Measurements from ENCODE around the gene SYT1. TPM values are rescaled to one million over a fixed set of nuclear protein-coding genes. Genes with fewer than 3 reads are reported as not detected.

Gene SYT1
- total and polyA plus RNA-seq, 2 of the 4 experiments (the other 2 are of a cell fraction) = 2.8 to 3.0 TPM

GRCh38 chr12:79407671-79408622 lies 543.4 kb downstream of the SYT1 start:
- peak overlapping the region; percentile 97 for H2BK120ac ChIP-seq (ENCODE audit: low read depth, low read length)
- H2AFZ ChIP-seq (replicated peaks; ENCODE audit: low read length, poor library complexity) = peak overlapping the region; percentile 73
- dilution Hi-C loops (cut with HindIII; ENCODE audit: low sequenced_read_pairs, unreplicated experiment) = no loop called here
- H3K23ac ChIP-seq (ENCODE audit: low read depth, low read length) = peak overlapping the region; percentile 90
- H3K9me3 ChIP-seq (ENCODE audit: control insufficient read depth, insufficient read depth, low read length) = no peaks in the 10 kb centered on the region
- no CpG with 5 or more reads among the region's 6 CpGs for WGBS, 2 experiments (ENCODE audit: extremely low coverage in 2 of 2, insufficient read length in 1 of 2)
- H3K18ac ChIP-seq (ENCODE audit: low read depth, low read length) = peak overlapping the region; percentile 83
- peak overlapping the region; percentile 62; the same call in 1 of the 2 replicates for H2AK5ac ChIP-seq (ENCODE audit: low read depth, low read length)
- intact Hi-C loops (cut with micrococcal nuclease) = loop anchor here (1.0 to 5.0 kb wide), 8 partner anchors 283 to 1719 kb away; partner anchors contain the start of gene PAWR
- peak overlapping the region; percentile 98 for H2BK5ac ChIP-seq (ENCODE audit: low read depth, low read length, poor library complexity, severe bottlenecking)
- H3K4ac ChIP-seq (ENCODE audit: low read depth, low read length) = peak overlapping the region; percentile 95
- H3K27ac ChIP-seq (ENCODE audit: insufficient read depth, low read length) = peak overlapping the region; percentile 45; the same call in 1 of the 2 replicates
- peak overlapping the region; percentile 39; the same call in 1 of the 2 replicates for H3K9ac ChIP-seq (ENCODE audit: low read depth, low read length)
- H2BK20ac ChIP-seq (ENCODE audit: low read depth, low read length) = peak overlapping the region; percentile 95
- ChIA-PET CTCF (interaction anchor here (0.7 to 1.3 kb wide), 5 partner anchors 12 to 861 kb away, joined by 3 to 4 read pairs (median 3); no protein-coding TSS in a partner anchor), POLR2A (ENCODE audit: unreplicated experiment) (no interaction called here)
- peak; percentile 91 for DNase-seq
- no peaks in the 10 kb centered on the region for H4K20me1 ChIP-seq (ENCODE audit: insufficient read depth, low read length)
- H3K4me1 ChIP-seq (ENCODE audit: control insufficient read depth, insufficient read depth, low read length) = peaks cover 14% of the 10 kb centered on the region
- peak overlapping the region; percentile 79; the same call in 1 of the 2 replicates for H4K5ac ChIP-seq (ENCODE audit: low read depth, low read length)
- peak overlapping the region; percentile 8; the same call in 1 of the 2 replicates for H3K4me2 ChIP-seq (ENCODE audit: low read depth, low read length)
- 0 out of 2 replicates have a peak, but pooled peaks cover 4% of the 10 kb centered on the region for H3K9me1 ChIP-seq (ENCODE audit: insufficient read depth, low read length)
- BruUV-seq (replicated peaks) = no TSS peak
- H3K4me3 ChIP-seq (ENCODE audit: insufficient read depth, low read depth, low read length) = no peak overlapping the region
- H3K79me1 ChIP-seq (ENCODE audit: low read depth in 1 of 2, low read length in 2 of 2) = peaks cover 0 to 3% of the 10 kb centered on the region in 2 experiments; a peak in 1 of 4 replicates
- H4K8ac ChIP-seq (ENCODE audit: low read depth in 2 of 2, low read length in 2 of 2) = peak overlapping the region; percentile 61 to 97
- peak overlapping the region; percentile 95 for H3K14ac ChIP-seq (replicated peaks; ENCODE audit: low read depth, low read length)
- in situ Hi-C loops (cut with MboI; ENCODE audit: low sequenced_read_pairs) = loop anchor here (5.0 to 25.0 kb wide), 7 partner anchors 139 to 1529 kb away; partner anchors contain the start of genes LIN7A and PPP1R12A
- peak overlapping the region; percentile 90 for H2BK15ac ChIP-seq (ENCODE audit: low read depth, low read length)
- H3K27me3 ChIP-seq (ENCODE audit: control insufficient read depth, insufficient read depth, low read length) = no peaks in the 10 kb centered on the region
- no peaks in the 10 kb centered on the region for H3K36me3 ChIP-seq (ENCODE audit: control insufficient read depth, insufficient read depth, low read length)
- no peak overlapping the region for H2AK9ac ChIP-seq (replicated peaks; ENCODE audit: low read depth, low read length, poor library complexity)
- peak overlapping the region; percentile 94 for H4K91ac ChIP-seq (ENCODE audit: insufficient read depth, low read depth, low read length)
- peak overlapping the region; percentile 69 for H3K56ac ChIP-seq (ENCODE audit: extremely low read depth, insufficient read depth, low read length)
- ATAC-seq (ENCODE audit: low read depth) = peak; percentile 91
- TF ChIP-seq RCOR1 (IDR thresholded peaks at IDR 0.05; ENCODE audit: insufficient replicate concordance, low read length) = no peak
- TF ChIP-seq CHD1 (IDR thresholded peaks at IDR 0.05; ENCODE audit: low read depth, low read length) = no peak
- no peak for TF ChIP-seq RFX5 (IDR thresholded peaks at IDR 0.05; ENCODE audit: low read depth, low read length)
- no peak for TF ChIP-seq MXI1 (IDR thresholded peaks at IDR 0.05; ENCODE audit: borderline replicate concordance, low read depth, low read length)
- TF ChIP-seq FOS (IDR thresholded peaks at IDR 0.05; ENCODE audit: low read depth, low read length) = no peak
- TF ChIP-seq BHLHE40 (IDR thresholded peaks at IDR 0.05; ENCODE audit: low read depth, low read length) = no peak
- peak; percentile 82 for TF ChIP-seq SMC3 (IDR thresholded peaks at IDR 0.05; ENCODE audit: low read depth, low read length)
- no peak for TF ChIP-seq ELK1 (IDR thresholded peaks at IDR 0.05; ENCODE audit: borderline replicate concordance, low read depth, low read length)
- peak; percentile 97 for TF ChIP-seq CTCF (conservative IDR thresholded peaks at IDR 0.05; ENCODE audit: low read depth, low read length)
- TF ChIP-seq NFE2L2 (IDR thresholded peaks at IDR 0.05; ENCODE audit: low read depth, low read length) = no peak
- TF ChIP-seq USF2 (IDR thresholded peaks at IDR 0.05; ENCODE audit: low read depth, low read length) = no peak
- peak; percentile 96 for TF ChIP-seq RAD21 (IDR thresholded peaks at IDR 0.05; ENCODE audit: low read length)
